Stimulated activated naive CD8-positive, alpha-beta T cell treated with anti-CD3 and anti-CD28 coated beads, Interleukin-15, Interleukin-2, amounts not matched to agents 100 U/mL and 50 U/mL, for 24 hours (primary cell): Measurements from ENCODE around the gene FOXL3.

Source experiments
- ATAC-seq: fragments of 150-1000 bp; cut with Tn5 transposase; one replicate; pipeline ENCODE4 v1.10.0; 2021
- DNase-seq: peaks from one replicate; pipeline ENCODE4 v3.0.0; 2021

Gene FOXL3

GRCh38 chr7:302054-302992 lies 12.4 kb downstream of the FOXL3 start:
- ATAC-seq (no peak), DNase-seq (no peak)

GRCh38 chr7:303425-303824 lies 13.5 kb downstream of the FOXL3 start:
- no peak for DNase-seq
- no peak for ATAC-seq

- ATAC-seq (no peak), DNase-seq (no peak)
These were observed 14.1 kb downstream of the FOXL3 start for GRCh38 chr7:303884-304573.

GRCh38 chr7:304574-305409 lies 14.8 kb downstream of the FOXL3 start:
- ATAC-seq (no peak), DNase-seq (no peak)

GRCh38 chr7:305410-306151 lies 15.6 kb downstream of the FOXL3 start:
- no peak for ATAC-seq
- DNase-seq: no peak

- no peak for ATAC-seq
- no peak for DNase-seq
These were observed 18.0 kb downstream of the FOXL3 start for GRCh38 chr7:307970-308369.

- ATAC-seq (no peak), DNase-seq (no peak)
These were observed 19.7 kb downstream of the FOXL3 start for GRCh38 chr7:309586-310228.

- no peak for ATAC-seq
- DNase-seq: no peak
These were observed 21.2 kb downstream of the FOXL3 start for GRCh38 chr7:311131-311680.

- DNase-seq (no peak), ATAC-seq (no peak)
These were observed 21.8 kb downstream of the FOXL3 start for GRCh38 chr7:311796-312195.

GRCh38 chr7:312424-312823 lies 22.5 kb downstream of the FOXL3 start:
- no peak for ATAC-seq

GRCh38 chr7:314853-315252 lies 24.9 kb downstream of the FOXL3 start:
- no peak for DNase-seq
- no peak for ATAC-seq

More at GRCh38 chr7:312424-312823, 22.5 kb downstream of the FOXL3 start:
- DNase-seq: no peak

GRCh38 chr7:315516-316265 lies 25.7 kb downstream of the FOXL3 start:
- ATAC-seq (no peak), DNase-seq (no peak)

GRCh38 chr7:317643-318405 lies 27.9 kb downstream of the FOXL3 start:
- no peak for DNase-seq

GRCh38 chr7:318476-318875 lies 28.5 kb downstream of the FOXL3 start:
- DNase-seq (no peak), ATAC-seq (no peak)

More at GRCh38 chr7:317643-318405, 27.9 kb downstream of the FOXL3 start:
- no peak for ATAC-seq

- DNase-seq (no peak), ATAC-seq (no peak)
These were observed 29.1 kb downstream of the FOXL3 start for GRCh38 chr7:318878-319661.

- ATAC-seq: no peak
- no peak for DNase-seq
These were observed 30.3 kb downstream of the FOXL3 start for GRCh38 chr7:320297-320696.

- ATAC-seq (peak; percentile 93), DNase-seq (peak; percentile 90)
These were observed 32.2 kb downstream of the FOXL3 start for GRCh38 chr7:322111-322671.

GRCh38 chr7:322708-323111 lies 32.7 kb downstream of the FOXL3 start:
- no peak for DNase-seq
- ATAC-seq: no peak
